C4-2B (cell line): ENCODE measurements around the gene TEFM.

Experiments
- CTCF ChIP-seq: fragments of 450-650 bp; conservative IDR thresholded peaks from 2 replicates; pipeline ENCODE4 v1.5.1; 2017; ENCODE audit warnings: mild to moderate bottlenecking
- ZFX ChIP-seq: fragments of 450-650 bp; IDR thresholded peaks from 2 replicates; pipeline ENCODE4 v1.6.1; 2017

- no peak for TF ChIP-seq CTCF
- TF ChIP-seq ZFX: no peak
These were observed 14.2 kb upstream of the TEFM start for GRCh38 chr17:30920282-30920681.
